Measurements from ENCODE around the gene NIPA2. TPM values are rescaled to one million over a fixed set of nuclear protein-coding genes. Genes with fewer than 3 reads are reported as not detected.

NIPA2 gene
- polyA plus RNA-seq, 1 donor from 2014 or later = 103 TPM

DNA sequence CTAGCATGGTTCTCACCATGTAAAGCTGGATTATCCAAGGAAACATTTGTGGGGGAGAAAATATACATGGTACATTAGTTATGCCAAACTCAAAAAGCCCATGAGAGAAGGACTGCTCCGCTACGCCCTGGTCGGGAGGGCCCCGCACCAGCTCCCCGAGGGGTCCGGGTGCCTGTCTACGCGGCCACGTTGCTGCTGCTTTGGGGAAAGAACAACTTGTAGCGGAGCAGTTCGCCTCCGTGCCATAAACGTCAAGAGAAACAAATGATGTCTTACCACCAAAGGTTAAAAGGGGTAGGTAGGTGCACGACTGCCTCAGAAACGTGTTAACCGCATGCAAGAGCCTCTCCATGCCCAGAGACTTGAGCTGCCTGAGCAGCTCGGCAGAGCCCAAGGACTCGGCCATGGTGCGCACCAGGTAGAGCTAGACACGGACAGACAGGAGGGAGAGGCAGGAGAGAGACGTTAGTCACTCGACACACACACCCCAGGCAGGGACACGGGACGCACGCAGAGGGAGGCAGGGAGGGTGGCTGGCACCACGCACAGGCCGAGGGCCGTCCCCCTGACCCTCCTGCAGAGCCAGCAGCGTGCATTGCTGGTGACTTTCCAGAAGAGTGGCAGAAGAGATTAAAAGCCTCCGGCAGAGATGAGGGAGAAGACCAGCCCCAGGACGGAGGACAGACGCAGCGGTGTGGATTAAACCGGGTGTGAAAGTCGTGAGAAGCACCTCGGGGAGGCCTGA is 78.3 kb downstream of the NIPA2 start:
- Mint-ChIP-seq H3K27ac (no peak overlapping the region), H3K27me3 (no peaks in the 10 kb centered on the region), H3K4me3 (peak overlapping the region in 1 of 4 donors; percentile 77), H3K36me3 (peaks cover 12% of the 10 kb centered on the region), H3K4me1 (no peaks in the 10 kb centered on the region), H3K9me3 (no peaks in the 10 kb centered on the region)

DNA sequence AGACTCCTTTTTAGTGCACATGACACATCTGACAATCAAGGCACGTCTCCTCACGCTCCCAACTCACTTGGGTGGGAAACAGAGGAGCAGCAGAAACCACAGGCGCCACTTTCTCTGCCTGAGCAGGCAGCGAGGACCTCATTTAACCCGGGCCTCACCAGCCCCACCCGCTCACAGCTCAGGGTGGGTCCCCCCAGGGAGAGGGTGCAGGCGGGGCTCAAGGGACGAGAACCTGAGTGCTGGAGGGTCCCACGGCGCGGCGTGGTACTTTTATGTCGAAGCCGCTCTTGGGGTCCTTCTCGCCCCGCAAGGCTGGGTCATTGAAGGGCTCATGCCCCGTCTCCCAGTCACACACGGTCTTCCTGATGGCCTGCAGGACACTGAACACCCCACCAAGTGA is 79.1 kb downstream of the NIPA2 start:
- Mint-ChIP-seq H3K4me1 (no peaks in the 10 kb centered on the region), H3K27me3 (no peaks in the 10 kb centered on the region), H3K36me3 (peaks cover 13% of the 10 kb centered on the region), H3K27ac (no peak overlapping the region), H3K4me3 (no peak overlapping the region), H3K9me3 (no peaks in the 10 kb centered on the region)

Other genes with a start within 250 kb of the NIPA2 start
- gene NIPA1, start 52.0 kb upstream of the NIPA2 start, polyA plus RNA-seq = 6.0 TPM
- gene CYFIP1, start 141.7 kb downstream of the NIPA2 start, polyA plus RNA-seq = 12.5 TPM
- 4.8 TPM for gene TUBGCP5, start 200.9 kb downstream of the NIPA2 start, polyA plus RNA-seq